Tibial artery (tissue), 4 donors: ENCODE data around the gene YWHAG.
A peak's percentile ranks its signal among the peaks of the same experiment; 100 is the strongest.

Experiments used
- DNase-seq, 2 donors: peaks; one replicate each; pipeline ENCODE4 v3.0.0-alpha.2; 2019
- H3K27ac ChIP-seq, 2 donors: fragments of 200-600 bp; sonication (generic) in 1 of 2; 1 replicate in 1 of 2; 2 replicates in 1 of 2; pipeline ENCODE4 v1.5.1; 2018 to 2019; ENCODE audit warnings: mild to moderate bottlenecking in 1 of 2
- H3K27me3 ChIP-seq, 2 donors: fragments of 200-600 bp; sonication (generic) in 1 of 2; one replicate each; pipeline versions ENCODE4 v1.5.1 to v1.6.0; 2016 to 2019
- H3K36me3 ChIP-seq, 3 donors: fragments of 200-600 bp; sonication (generic) in 2 of 3; one replicate each; pipeline ENCODE4 v1.5.1; 2016 to 2019; ENCODE audit warnings: mild to moderate bottlenecking in 2 of 3
- H3K4me1 ChIP-seq, 4 donors: fragments of 200-600 bp; sonication (generic) in 2 of 4; 1 replicate in 3 of 4; 2 replicates in 1 of 4; pipeline ENCODE4 v1.5.1; 2016 to 2019
- H3K4me3 ChIP-seq, 2 donors: fragments of 200-600 bp; sonication (generic) in 1 of 2; 1 replicate in 1 of 2; 2 replicates in 1 of 2; pipeline ENCODE4 v1.5.1; 2018 to 2019; ENCODE audit warnings: mild to moderate bottlenecking in 2 of 2
- H3K9me3 ChIP-seq, 3 donors: fragments of 200-600 bp; sonication (generic) in 1 of 3; one replicate each; pipeline ENCODE4 v1.5.1; 2016 to 2019
- CTCF ChIP-seq, 2 experiments: fragments of 200-600 bp in 1 of 2; fragments of 450-650 bp in 1 of 2; IDR thresholded peaks; one replicate each; pipeline ENCODE4 v1.5.1; 2017 to 2019; ENCODE audit warnings: antibody characterized with exemption in 2 of 2, mild to moderate bottlenecking in 1 of 2, moderate library complexity in 1 of 2
- intact Hi-C: fragments of 100-400 bp; cut with DNase I; formaldehyde crosslinking; loops from one replicate; pipeline ENCODE4 v1.15.0; 2023; ENCODE audit warnings: low total_unique reads

Gene YWHAG

GRCh38 chr7:76343931-76344321, 14.9 kb downstream of the YWHAG start:
- H3K27ac ChIP-seq, result no peak overlapping the region
- peaks cover 26 to 55% (median 53%) of the 10 kb centered on the region in 3 donors for H3K36me3 ChIP-seq
- peak in 1 of 2 donors; percentile 5 for DNase-seq
- peaks cover 0 to 47% (median 24%) of the 10 kb centered on the region in 4 donors for H3K4me1 ChIP-seq
- no peak for TF ChIP-seq CTCF (IDR thresholded peaks at IDR 0.05)
- H3K4me3 ChIP-seq, result no peak overlapping the region
- no peaks in the 10 kb centered on the region for H3K9me3 ChIP-seq
- H3K27me3 ChIP-seq, result no peaks in the 10 kb centered on the region
- intact Hi-C loops, result no loop called here

GRCh38 chr7:76343294-76343930, 15.4 kb downstream of the YWHAG start:
- H3K27ac ChIP-seq, result no peak overlapping the region
- intact Hi-C loops, result no loop called here
- H3K4me1 ChIP-seq, result peaks cover 0 to 52% (median 26%) of the 10 kb centered on the region in 4 donors
- H3K4me3 ChIP-seq, result no peak overlapping the region
- peaks cover 25 to 50% (median 49%) of the 10 kb centered on the region in 3 donors for H3K36me3 ChIP-seq
- H3K9me3 ChIP-seq, result no peaks in the 10 kb centered on the region
- TF ChIP-seq CTCF (IDR thresholded peaks at IDR 0.05), result no peak
- no peak for DNase-seq
- H3K27me3 ChIP-seq, result no peaks in the 10 kb centered on the region

- Histone ChIP-seq H3K27ac (peak overlapping the region in 1 of 2 donors; percentile 6), H3K27me3 (no peaks in the 10 kb centered on the region), H3K36me3 (peaks cover 19 to 46% (median 42%) of the 10 kb centered on the region in 3 donors), H3K4me1 (peaks cover 0 to 57% (median 28%) of the 10 kb centered on the region in 4 donors), H3K4me3 (no peak overlapping the region), H3K9me3 (no peaks in the 10 kb centered on the region)
- intact Hi-C loops, result no loop called here
- no peak for TF ChIP-seq CTCF (IDR thresholded peaks at IDR 0.05)
- no peak for DNase-seq
Measured at GRCh38 chr7:76342222-76342621, 16.6 kb downstream of the YWHAG start.

GRCh38 chr7:76340617-76341131, 18.1 kb downstream of the YWHAG start:
- H3K27me3 ChIP-seq, result no peaks in the 10 kb centered on the region
- peak overlapping the region; percentile 73 for H3K27ac ChIP-seq
- peaks cover 5 to 31% (median 26%) of the 10 kb centered on the region in 3 donors for H3K36me3 ChIP-seq
- no peak for TF ChIP-seq CTCF (IDR thresholded peaks at IDR 0.05)
- intact Hi-C loops, result no loop called here
- H3K4me3 ChIP-seq, result no peak overlapping the region
- peaks cover 0 to 65% (median 25%) of the 10 kb centered on the region in 4 donors for H3K4me1 ChIP-seq
- H3K9me3 ChIP-seq, result no peaks in the 10 kb centered on the region
- DNase-seq, result peak in 1 of 2 donors; percentile 57

- no peaks in the 10 kb centered on the region for H3K9me3 ChIP-seq
Measured at GRCh38 chr7:76338298-76339084, 20.3 kb downstream of the YWHAG start.

More at GRCh38 chr7:76338298-76339084, 20.3 kb downstream of the YWHAG start:
- Histone ChIP-seq H3K36me3 (peaks cover 0 to 9% (median 4%) of the 10 kb centered on the region in 3 donors), H3K27me3 (no peaks in the 10 kb centered on the region), H3K4me3 (no peak overlapping the region), H3K4me1 (peaks cover 0 to 81% (median 34%) of the 10 kb centered on the region in 4 donors), H3K27ac (peak overlapping the region in 1 of 2 donors; percentile 0)
- DNase-seq, result no peak
- TF ChIP-seq CTCF (IDR thresholded peaks at IDR 0.05), result no peak
- intact Hi-C loops, result no loop called here
